ENCODE results near the gene CCR3. TPM values are rescaled to one million over a fixed set of nuclear protein-coding genes. Genes with fewer than 3 reads are reported as not detected.

Gene CCR3
- total RNA-seq, 2 donors from 2014 or later = not detected

- H3K9me3 Mint-ChIP-seq = peaks cover 24% of the 10 kb centered on the region
- H3K9ac ChIP-seq (ENCODE audit: extremely low read depth, low read length, poor library complexity, severe bottlenecking) = no peak overlapping the region
- H3K4me3 Mint-ChIP-seq = no peak overlapping the region
- no peaks in the 10 kb centered on the region for H3K27me3 ChIP-seq (ENCODE audit: control insufficient read depth, insufficient read depth, low read length, poor library complexity, severe bottlenecking)
- no peaks in the 10 kb centered on the region for H3K4me1 Mint-ChIP-seq
- H3K36me3 Mint-ChIP-seq (ENCODE audit: low read depth) = no peaks in the 10 kb centered on the region
- WGBS, 2 experiments (ENCODE audit: insufficient coverage in 1 of 2, insufficient read length in 1 of 2) = 67 to 71% methylated on average over 7 to 9 of the region's 9 CpGs
- H3K36me3 ChIP-seq (ENCODE audit: control insufficient read depth, insufficient read depth, low read length) = no peaks in the 10 kb centered on the region
- no peak overlapping the region for H3K4me3 ChIP-seq (ENCODE audit: low read length)
- peaks cover 3% of the 10 kb centered on the region for H3K27me3 Mint-ChIP-seq (ENCODE audit: insufficient read depth)
- no peak overlapping the region for H3K27ac Mint-ChIP-seq
- H3K9me3 ChIP-seq (ENCODE audit: control insufficient read depth, low read length) = peaks cover 8% of the 10 kb centered on the region
- H3K4me1 ChIP-seq (ENCODE audit: control insufficient read depth, insufficient read depth, low read length) = no peaks in the 10 kb centered on the region
- no peak overlapping the region for H3K27ac ChIP-seq (ENCODE audit: low read depth, low read length)
- DNase-seq = peak; percentile 89
- peak; percentile 88 for TF ChIP-seq CTCF (conservative IDR thresholded peaks at IDR 0.05)
These were observed 34.3 kb downstream of the CCR3 start for GRCh38 chr3:46276497-46277099.

- Mint-ChIP-seq H3K4me1 (no peaks in the 10 kb centered on the region), H3K4me3 (no peak overlapping the region), H3K27me3 (ENCODE audit: insufficient read depth) (peaks cover 3% of the 10 kb centered on the region), H3K9me3 (peaks cover 24% of the 10 kb centered on the region), H3K27ac (no peak overlapping the region), H3K36me3 (ENCODE audit: low read depth) (no peaks in the 10 kb centered on the region)
- no peak for TF ChIP-seq CTCF (conservative IDR thresholded peaks at IDR 0.05)
- H3K27me3 ChIP-seq (ENCODE audit: control insufficient read depth, insufficient read depth, low read length, poor library complexity, severe bottlenecking) = no peaks in the 10 kb centered on the region
- DNase-seq = no peak
- H3K4me3 ChIP-seq (ENCODE audit: low read length) = no peak overlapping the region
- H3K4me1 ChIP-seq (ENCODE audit: control insufficient read depth, insufficient read depth, low read length) = no peaks in the 10 kb centered on the region
- H3K36me3 ChIP-seq (ENCODE audit: control insufficient read depth, insufficient read depth, low read length) = no peaks in the 10 kb centered on the region
- WGBS, 2 experiments (ENCODE audit: insufficient coverage in 1 of 2, insufficient read length in 1 of 2) = 88 to 93% methylated on average over 2 of the region's 2 CpGs
- no peak overlapping the region for H3K9ac ChIP-seq (ENCODE audit: extremely low read depth, low read length, poor library complexity, severe bottlenecking)
- no peak overlapping the region for H3K27ac ChIP-seq (ENCODE audit: low read depth, low read length)
- H3K9me3 ChIP-seq (ENCODE audit: control insufficient read depth, low read length) = peaks cover 8% of the 10 kb centered on the region
These were observed 35.2 kb downstream of the CCR3 start for GRCh38 chr3:46277476-46277875.

GRCh38 chr3:46278816-46279672, 36.8 kb downstream of the CCR3 start:
- 83 to 94% methylated on average over 2 to 3 of the region's 3 CpGs for WGBS, 2 experiments (ENCODE audit: insufficient coverage in 1 of 2, insufficient read length in 1 of 2)
- no peak for TF ChIP-seq CTCF (conservative IDR thresholded peaks at IDR 0.05)

More at GRCh38 chr3:46278816-46279672, 36.8 kb downstream of the CCR3 start:
- Histone ChIP-seq H3K36me3 (ENCODE audit: control insufficient read depth, insufficient read depth, low read length) (no peaks in the 10 kb centered on the region), H3K4me1 (ENCODE audit: control insufficient read depth, insufficient read depth, low read length) (no peaks in the 10 kb centered on the region), H3K4me3 (ENCODE audit: low read length) (no peak overlapping the region), H3K9me3 (ENCODE audit: control insufficient read depth, low read length) (peaks cover 8% of the 10 kb centered on the region), H3K27me3 (ENCODE audit: control insufficient read depth, insufficient read depth, low read length, poor library complexity, severe bottlenecking) (no peaks in the 10 kb centered on the region), H3K9ac (ENCODE audit: extremely low read depth, low read length, poor library complexity, severe bottlenecking) (no peak overlapping the region), H3K27ac (ENCODE audit: low read depth, low read length) (no peak overlapping the region)
- no peak overlapping the region for H3K27ac Mint-ChIP-seq
- peaks cover 24% of the 10 kb centered on the region for H3K9me3 Mint-ChIP-seq
- H3K27me3 Mint-ChIP-seq (ENCODE audit: insufficient read depth) = peaks cover 3% of the 10 kb centered on the region
- no peak for DNase-seq
- no peak overlapping the region for H3K4me3 Mint-ChIP-seq
- H3K36me3 Mint-ChIP-seq (ENCODE audit: low read depth) = no peaks in the 10 kb centered on the region
- H3K4me1 Mint-ChIP-seq = no peaks in the 10 kb centered on the region

Data from endodermal cell (in vitro differentiated cells).